ENCODE results near the gene RHOF.

RHOF gene

GRCh38 chr12:121796855-121797751 lies 3.6 kb upstream of the RHOF start:
- no peak for TF ChIP-seq CTCF (IDR thresholded peaks at IDR 0.05; ENCODE audit: insufficient read depth, low read length, poor library complexity, severe bottlenecking)
- Histone ChIP-seq H3K27me3 (replicated peaks; ENCODE audit: control insufficient read depth, insufficient read depth, low read length) (no peaks in the 10 kb centered on the region), H3K36me3 (ENCODE audit: control insufficient read depth, insufficient read depth, low read length) (peaks cover 28% of the 10 kb centered on the region), H3K4me3 (replicated peaks; ENCODE audit: low read depth, low read length) (no peak overlapping the region)
- no peak for DNase-seq (ENCODE audit: extremely low read depth, insufficient read length)

- Histone ChIP-seq H3K27me3 (replicated peaks; ENCODE audit: control insufficient read depth, insufficient read depth, low read length) (no peaks in the 10 kb centered on the region), H3K4me3 (replicated peaks; ENCODE audit: low read depth, low read length) (no peak overlapping the region), H3K36me3 (ENCODE audit: control insufficient read depth, insufficient read depth, low read length) (peaks cover 28% of the 10 kb centered on the region)
- peak; percentile 93 for TF ChIP-seq CTCF (IDR thresholded peaks at IDR 0.05; ENCODE audit: insufficient read depth, low read length, poor library complexity, severe bottlenecking)
- peak; percentile 80 for DNase-seq (ENCODE audit: extremely low read depth, insufficient read length)
These were observed 1.8 kb upstream of the RHOF start for GRCh38 chr12:121795034-121795968.

- H3K27me3 ChIP-seq (replicated peaks; ENCODE audit: control insufficient read depth, insufficient read depth, low read length): no peaks in the 10 kb centered on the region
- DNase-seq (ENCODE audit: extremely low read depth, insufficient read length): no peak
- peak overlapping the region; percentile 10 for H3K4me3 ChIP-seq (replicated peaks; ENCODE audit: low read depth, low read length)
- H3K36me3 ChIP-seq (ENCODE audit: control insufficient read depth, insufficient read depth, low read length): peaks cover 28% of the 10 kb centered on the region
- no peak for TF ChIP-seq CTCF (IDR thresholded peaks at IDR 0.05; ENCODE audit: insufficient read depth, low read length, poor library complexity, severe bottlenecking)
These were observed 1.1 kb upstream of the RHOF start for GRCh38 chr12:121794534-121795033.

- peak; percentile 100 for TF ChIP-seq CTCF (IDR thresholded peaks at IDR 0.05; ENCODE audit: insufficient read depth, low read length, poor library complexity, severe bottlenecking)
- H3K4me3 ChIP-seq (replicated peaks; ENCODE audit: low read depth, low read length): peak overlapping the region; percentile 87
- H3K36me3 ChIP-seq (ENCODE audit: control insufficient read depth, insufficient read depth, low read length): peaks cover 28% of the 10 kb centered on the region
- no peaks in the 10 kb centered on the region for H3K27me3 ChIP-seq (replicated peaks; ENCODE audit: control insufficient read depth, insufficient read depth, low read length)
- peak; percentile 99 for DNase-seq (ENCODE audit: extremely low read depth, insufficient read length)
These were observed 498 bp upstream of the RHOF start for GRCh38 chr12:121793838-121794533.
